Prostate gland (tissue), 2 donors: ENCODE results near the gene PRKG1.

Experiments
- CTCF ChIP-seq, 4 experiments: fragments of 200-600 bp in 2 of 4; fragments of 450-650 bp in 2 of 4; sonication (generic) in 2 of 4; IDR thresholded peaks; 1 replicate in 3 of 4; 2 replicates in 1 of 4; pipeline ENCODE4 v1.5.1; 2016 to 2019; ENCODE audit warnings: antibody characterized with exemption in 4 of 4, mild to moderate bottlenecking in 2 of 4, moderate library complexity in 2 of 4
- POLR2A ChIP-seq: fragments of 450-650 bp; IDR thresholded peaks from one replicate; pipeline ENCODE4 v1.6.1; 2016; ENCODE audit warnings: antibody characterized with exemption, mild to moderate bottlenecking
- POLR2AphosphoS5 ChIP-seq: sonication (generic); formaldehyde crosslinking; IDR thresholded peaks from one replicate; pipeline ENCODE4 v1.6.1; 2017; ENCODE audit warnings: antibody characterized with exemption

- TF ChIP-seq CTCF (IDR thresholded peaks at IDR 0.05) = no peak
- TF ChIP-seq POLR2A = no peak
- no peak for TF ChIP-seq POLR2AphosphoS5
Measured at GRCh38 chr10:51606825-51607462, 532.7 kb downstream of the PRKG1 start.
